ENCODE data around the gene NUSAP1. TPM values are rescaled to one million over a fixed set of nuclear protein-coding genes. Genes with fewer than 3 reads are reported as not detected.
A peak's percentile ranks its signal among the peaks of the same experiment; 100 is the strongest.

Gene NUSAP1
- total RNA-seq, 1 experiment from 2014 or later: 88.0 TPM

GRCh38 chr15:41394924-41395323 is 62.2 kb downstream of the NUSAP1 start:
- intact Hi-C loops (cut with micrococcal nuclease; ENCODE audit: unreplicated experiment): no loop called here
- TF ChIP-seq, protein P1, sequence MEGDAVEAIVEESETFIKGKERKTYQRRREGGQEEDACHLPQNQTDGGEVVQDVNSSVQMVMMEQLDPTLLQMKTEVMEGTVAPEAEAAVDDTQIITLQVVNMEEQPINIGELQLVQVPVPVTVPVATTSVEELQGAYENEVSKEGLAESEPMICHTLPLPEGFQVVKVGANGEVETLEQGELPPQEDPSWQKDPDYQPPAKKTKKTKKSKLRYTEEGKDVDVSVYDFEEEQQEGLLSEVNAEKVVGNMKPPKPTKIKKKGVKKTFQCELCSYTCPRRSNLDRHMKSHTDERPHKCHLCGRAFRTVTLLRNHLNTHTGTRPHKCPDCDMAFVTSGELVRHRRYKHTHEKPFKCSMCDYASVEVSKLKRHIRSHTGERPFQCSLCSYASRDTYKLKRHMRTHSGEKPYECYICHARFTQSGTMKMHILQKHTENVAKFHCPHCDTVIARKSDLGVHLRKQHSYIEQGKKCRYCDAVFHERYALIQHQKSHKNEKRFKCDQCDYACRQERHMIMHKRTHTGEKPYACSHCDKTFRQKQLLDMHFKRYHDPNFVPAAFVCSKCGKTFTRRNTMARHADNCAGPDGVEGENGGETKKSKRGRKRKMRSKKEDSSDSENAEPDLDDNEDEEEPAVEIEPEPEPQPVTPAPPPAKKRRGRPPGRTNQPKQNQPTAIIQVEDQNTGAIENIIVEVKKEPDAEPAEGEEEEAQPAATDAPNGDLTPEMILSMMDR (IDR thresholded peaks at IDR 0.05; ENCODE audit: unreplicated experiment): no peak
- no peaks in the 10 kb centered on the region for H3K9me3 Mint-ChIP-seq (ENCODE audit: low read depth, unreplicated experiment)
- DNase-seq: no peak
- no peak overlapping the region for H3K27ac Mint-ChIP-seq (ENCODE audit: unreplicated experiment)
- H3K36me3 Mint-ChIP-seq (ENCODE audit: insufficient read depth, unreplicated experiment): peaks cover 5% of the 10 kb centered on the region
- no peak overlapping the region for H3K4me3 Mint-ChIP-seq (ENCODE audit: low read depth, unreplicated experiment)
- no peaks in the 10 kb centered on the region for H3K4me1 Mint-ChIP-seq (ENCODE audit: low read depth, unreplicated experiment)
- CTCF ChIA-PET: no interaction called here
- no peaks in the 10 kb centered on the region for H3K27me3 Mint-ChIP-seq (ENCODE audit: unreplicated experiment)
- BruUV-seq (replicated peaks): no TSS peak

GRCh38 chr15:41396111-41396510 is 63.4 kb downstream of the NUSAP1 start:
- H3K4me3 Mint-ChIP-seq (ENCODE audit: low read depth, unreplicated experiment): no peak overlapping the region
- H3K36me3 Mint-ChIP-seq (ENCODE audit: insufficient read depth, unreplicated experiment): peaks cover 5% of the 10 kb centered on the region
- CTCF ChIA-PET: no interaction called here
- intact Hi-C loops (cut with micrococcal nuclease; ENCODE audit: unreplicated experiment): no loop called here
- DNase-seq: no peak
- H3K27ac Mint-ChIP-seq (ENCODE audit: unreplicated experiment): no peak overlapping the region
- H3K27me3 Mint-ChIP-seq (ENCODE audit: unreplicated experiment): no peaks in the 10 kb centered on the region
- TF ChIP-seq, protein P1 (IDR thresholded peaks at IDR 0.05; ENCODE audit: unreplicated experiment): no peak
- H3K4me1 Mint-ChIP-seq (ENCODE audit: low read depth, unreplicated experiment): no peaks in the 10 kb centered on the region
- no peaks in the 10 kb centered on the region for H3K9me3 Mint-ChIP-seq (ENCODE audit: low read depth, unreplicated experiment)
- no TSS peak for BruUV-seq (replicated peaks)

GRCh38 chr15:41401904-41402267 is 69.2 kb downstream of the NUSAP1 start:
- BruUV-seq (replicated peaks): TSS peak; percentile 95
- H3K4me1 Mint-ChIP-seq (ENCODE audit: low read depth, unreplicated experiment): no peaks in the 10 kb centered on the region
- peaks cover 21% of the 10 kb centered on the region for H3K36me3 Mint-ChIP-seq (ENCODE audit: insufficient read depth, unreplicated experiment)
- DNase-seq: no peak
- H3K4me3 Mint-ChIP-seq (ENCODE audit: low read depth, unreplicated experiment): peak overlapping the region; percentile 70
- CTCF ChIA-PET: no interaction called here
- intact Hi-C loops (cut with micrococcal nuclease; ENCODE audit: unreplicated experiment): no loop called here
- H3K27ac Mint-ChIP-seq (ENCODE audit: unreplicated experiment): peak overlapping the region; percentile 72
- TF ChIP-seq, protein P1 (IDR thresholded peaks at IDR 0.05; ENCODE audit: unreplicated experiment): no peak
- no peaks in the 10 kb centered on the region for H3K27me3 Mint-ChIP-seq (ENCODE audit: unreplicated experiment)
- no peaks in the 10 kb centered on the region for H3K9me3 Mint-ChIP-seq (ENCODE audit: low read depth, unreplicated experiment)

- Mint-ChIP-seq H3K27me3 (ENCODE audit: unreplicated experiment) (no peaks in the 10 kb centered on the region), H3K4me1 (ENCODE audit: low read depth, unreplicated experiment) (no peaks in the 10 kb centered on the region), H3K36me3 (ENCODE audit: insufficient read depth, unreplicated experiment) (peaks cover 16% of the 10 kb centered on the region), H3K9me3 (ENCODE audit: low read depth, unreplicated experiment) (no peaks in the 10 kb centered on the region), H3K27ac (ENCODE audit: unreplicated experiment) (no peak overlapping the region), H3K4me3 (ENCODE audit: low read depth, unreplicated experiment) (no peak overlapping the region)
- BruUV-seq (replicated peaks): no TSS peak
- CTCF ChIA-PET: no interaction called here
- no peak for DNase-seq
- intact Hi-C loops (cut with micrococcal nuclease; ENCODE audit: unreplicated experiment): no loop called here
- TF ChIP-seq, protein P1 (IDR thresholded peaks at IDR 0.05; ENCODE audit: unreplicated experiment): no peak
Measured at GRCh38 chr15:41407341-41407740, 74.7 kb downstream of the NUSAP1 start.

All from Calu3 (cell line).